ENCODE results near the gene RAB4B. TPM values are rescaled to one million over a fixed set of nuclear protein-coding genes. Genes with fewer than 3 reads are reported as not detected.
"Not testable (repeated sequence)": the region's sequence is repeated elsewhere in the genome, so short reads cannot be mapped to it uniquely, and the experiment has no call there.

Gene RAB4B
- total RNA-seq, 1 experiment from 2014 or later, result 29.7 TPM

- no peak for TF ChIP-seq ZNF281 (CRISPR knock-in tag; IDR thresholded peaks at IDR 0.05)
- TF ChIP-seq ZNF396 (CRISPR knock-in tag; IDR thresholded peaks at IDR 0.05; ENCODE audit: borderline replicate concordance), result no peak
These were observed 14.5 kb upstream of the RAB4B start (continued) for GRCh38 chr19:40763526-40763925.

- ChIA-PET CTCF (no interaction called here), POLR2A (no interaction called here)
- H3K9me3 Mint-ChIP-seq, result no peaks in the 10 kb centered on the region
- no peaks in the 10 kb centered on the region for H3K4me1 Mint-ChIP-seq
- no peak overlapping the region for H3K27ac Mint-ChIP-seq
- no peak overlapping the region for H3K4me3 Mint-ChIP-seq
- ATAC-seq (no peak), DNase-seq (ENCODE audit: low spot score) (no peak)
- TF ChIP-seq HMGA2 (CRISPR knock-in tag; IDR thresholded peaks at IDR 0.05), result no peak
- no peak for TF ChIP-seq ZNF281 (CRISPR knock-in tag; IDR thresholded peaks at IDR 0.05)
- no peak for TF ChIP-seq SP1 (CRISPR knock-in tag; conservative IDR thresholded peaks at IDR 0.05)
- TF ChIP-seq, protein P1, sequence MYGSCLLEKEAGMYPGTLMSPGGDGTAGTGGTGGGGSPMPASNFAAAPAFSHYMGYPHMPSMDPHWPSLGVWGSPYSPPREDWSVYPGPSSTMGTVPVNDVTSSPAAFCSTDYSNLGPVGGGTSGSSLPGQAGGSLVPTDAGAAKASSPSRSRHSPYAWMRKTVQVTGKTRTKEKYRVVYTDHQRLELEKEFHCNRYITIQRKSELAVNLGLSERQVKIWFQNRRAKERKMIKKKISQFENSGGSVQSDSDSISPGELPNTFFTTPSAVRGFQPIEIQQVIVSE (CRISPR knock-in tag; IDR thresholded peaks at IDR 0.05; ENCODE audit: borderline replicate concordance), result no peak
- no peak for TF ChIP-seq PRRX2 (CRISPR knock-in tag; IDR thresholded peaks at IDR 0.05)
- no peaks in the 10 kb centered on the region for H3K27me3 Mint-ChIP-seq (ENCODE audit: low read depth)
- H3K36me3 Mint-ChIP-seq, result peaks cover 65% of the 10 kb centered on the region
These were observed 14.1 kb upstream of the RAB4B start for GRCh38 chr19:40763963-40764362.

DNA sequence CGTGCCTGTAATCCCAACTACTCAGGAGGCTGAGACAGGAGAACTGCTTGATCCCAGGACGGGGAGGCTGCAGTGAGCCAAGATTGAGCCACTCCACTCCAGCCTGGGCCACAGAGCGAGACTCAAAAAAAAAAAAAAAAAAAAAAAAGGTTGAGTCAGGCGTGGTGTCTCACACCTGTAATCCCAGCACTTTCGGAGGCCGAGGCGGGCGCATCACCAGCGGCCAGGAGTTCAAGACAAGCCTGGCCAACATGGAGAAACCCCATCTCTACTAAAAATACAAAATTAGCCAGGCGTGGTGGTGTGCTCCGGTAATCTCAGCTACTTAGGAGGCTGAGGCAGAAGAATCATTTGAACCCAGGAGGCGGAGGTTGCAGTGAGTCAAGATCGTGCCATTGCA is 11.7 kb upstream of the RAB4B start:
- H3K4me1 Mint-ChIP-seq; H3K27me3 Mint-ChIP-seq (ENCODE audit: low read depth); ATAC-seq; H3K9me3 Mint-ChIP-seq; H3K4me3 Mint-ChIP-seq; H3K27ac Mint-ChIP-seq; DNase-seq (ENCODE audit: low spot score): not testable (repeated sequence)
- CTCF ChIA-PET, result interaction anchor here (1.6 kb wide), 1 partner anchor 40 kb away, joined by 5 read pairs; no protein-coding TSS in a partner anchor
- peaks cover 52% of the 10 kb centered on the region for H3K36me3 Mint-ChIP-seq
- POLR2A ChIA-PET, result interaction anchor here (0.7 to 0.8 kb wide), 2 partner anchors 64 to 424 kb away, joined by 3 read pairs; no protein-coding TSS in a partner anchor

DNA sequence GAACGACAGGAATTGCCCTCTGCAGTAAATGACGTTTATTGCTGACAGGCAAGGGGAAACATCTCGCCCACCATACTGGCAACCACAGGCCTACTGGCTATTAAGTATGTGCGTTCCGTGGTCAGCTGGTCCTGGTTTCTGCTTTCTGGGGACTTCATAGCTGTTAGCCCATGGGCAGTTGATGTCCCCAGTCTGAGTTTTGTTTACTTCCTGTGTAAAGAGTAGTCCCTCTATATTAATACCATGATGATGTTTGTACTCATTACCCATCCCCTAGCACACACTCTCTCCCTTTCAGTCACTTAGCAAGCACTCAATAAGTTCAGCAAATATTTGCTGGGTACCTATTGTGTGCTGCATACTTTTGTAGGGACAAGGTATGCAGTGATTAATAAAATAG is 9.2 kb upstream of the RAB4B start:
- no peak for DNase-seq (ENCODE audit: low spot score)
- Mint-ChIP-seq H3K4me1 (no peaks in the 10 kb centered on the region), H3K9me3 (peaks cover 14% of the 10 kb centered on the region), H3K36me3 (peaks cover 27% of the 10 kb centered on the region), H3K27ac (no peak overlapping the region; the same call in 1 of the 2 replicates), H3K27me3 (ENCODE audit: low read depth) (no peaks in the 10 kb centered on the region), H3K4me3 (no peak overlapping the region)
- ATAC-seq, result no peak
- no peak for TF ChIP-seq SP1 (CRISPR knock-in tag; conservative IDR thresholded peaks at IDR 0.05)
- ChIA-PET POLR2A (no interaction called here), CTCF (no interaction called here)

DNA sequence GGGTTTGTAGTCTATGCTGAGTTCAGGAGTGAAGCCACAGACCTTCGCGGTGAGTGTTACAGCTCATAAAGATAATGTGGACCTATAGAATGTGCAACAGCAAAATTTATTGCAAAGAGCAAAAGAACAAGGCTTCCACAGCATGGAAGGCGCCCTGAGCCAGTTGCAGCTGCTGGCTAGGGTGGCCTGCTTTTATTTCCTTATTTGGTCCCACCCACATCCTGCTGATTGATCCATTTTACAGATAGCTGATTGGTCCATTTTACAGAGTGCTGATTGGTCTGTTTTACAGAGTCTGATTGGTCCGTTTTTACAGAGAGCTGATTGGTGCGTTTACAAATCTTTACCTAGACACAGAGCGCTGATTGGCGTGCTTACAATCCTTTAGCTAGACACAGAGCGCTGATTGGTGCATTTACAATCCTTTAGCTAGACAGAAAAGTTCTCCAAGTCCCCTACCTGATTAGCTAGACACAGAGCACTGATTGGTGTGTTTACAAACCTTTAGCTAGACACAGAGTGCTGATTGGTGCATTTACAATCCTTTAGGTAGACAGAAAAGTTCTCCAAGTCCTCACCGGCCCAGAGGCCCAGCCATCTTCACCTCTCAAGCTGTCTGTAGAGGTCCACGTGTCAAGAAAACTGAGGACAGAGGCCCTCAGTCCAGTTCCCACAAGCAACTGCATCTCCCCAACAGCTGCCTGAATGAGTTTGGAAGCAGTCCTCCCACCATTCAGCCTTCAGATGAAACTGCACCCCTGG is 6.8 kb upstream of the RAB4B start:
- H3K4me1 Mint-ChIP-seq; POLR2A ChIA-PET; H3K36me3 Mint-ChIP-seq; ATAC-seq; DNase-seq (ENCODE audit: low spot score); H3K27me3 Mint-ChIP-seq (ENCODE audit: low read depth); H3K4me3 Mint-ChIP-seq: not testable (repeated sequence)
- TF ChIP-seq NFYB (CRISPR knock-in tag; conservative IDR thresholded peaks at IDR 0.05; ENCODE audit: low read depth), result peak; percentile 67
- Mint-ChIP-seq H3K9me3 (peaks cover 14% of the 10 kb centered on the region), H3K27ac (peak overlapping the region; percentile 74)
- CTCF ChIA-PET, result interaction anchor here (1.0 to 1.1 kb wide), 3 partner anchors 34 to 137 kb away, joined by 3 to 4 read pairs (median 3); no protein-coding TSS in a partner anchor
